ENCODE data around the gene SLC8A1. TPM values are rescaled to one million over a fixed set of nuclear protein-coding genes. Genes with fewer than 3 reads are reported as not detected.

Gene SLC8A1
- total RNA-seq, 2 experiments from 2014 or later = 0.44 to 1.1 TPM

DNA sequence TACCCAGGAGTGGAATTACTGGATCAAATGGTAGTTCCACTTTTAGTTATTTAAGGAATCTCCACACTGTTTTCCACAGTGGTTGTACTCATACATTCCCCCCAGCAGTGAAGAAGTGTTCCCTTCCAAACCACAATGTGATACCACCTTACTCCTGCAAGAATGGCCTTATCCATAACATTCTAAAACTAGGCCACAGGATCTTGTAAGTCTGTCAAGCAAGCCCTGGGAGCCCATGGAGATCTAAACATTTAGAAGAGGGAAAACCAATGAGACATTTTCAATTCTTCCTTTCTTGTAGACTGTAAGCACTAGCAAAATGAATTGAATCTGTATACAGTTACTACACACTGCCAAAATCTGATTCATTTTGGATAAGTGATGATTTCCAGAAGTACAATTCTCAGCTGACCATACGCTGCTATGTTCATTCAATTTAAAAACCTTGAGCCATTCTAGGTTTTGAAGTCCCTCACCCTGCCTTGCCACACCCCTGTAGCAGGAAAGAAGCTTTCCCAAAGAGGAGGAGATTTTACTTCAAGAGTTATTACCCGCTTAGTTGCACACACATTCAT, 149.1 kb downstream of the SLC8A1 start:
- Mint-ChIP-seq H3K27ac (no peak overlapping the region), H3K27me3 (no peaks in the 10 kb centered on the region), H3K9me3 (ENCODE audit: low read depth) (no peaks in the 10 kb centered on the region), H3K4me3 (no peak overlapping the region), H3K4me1 (no peaks in the 10 kb centered on the region), H3K36me3 (no peaks in the 10 kb centered on the region)
- DNase-seq = no peak
- no peak for ATAC-seq
- CTCF ChIA-PET = no interaction called here

DNA sequence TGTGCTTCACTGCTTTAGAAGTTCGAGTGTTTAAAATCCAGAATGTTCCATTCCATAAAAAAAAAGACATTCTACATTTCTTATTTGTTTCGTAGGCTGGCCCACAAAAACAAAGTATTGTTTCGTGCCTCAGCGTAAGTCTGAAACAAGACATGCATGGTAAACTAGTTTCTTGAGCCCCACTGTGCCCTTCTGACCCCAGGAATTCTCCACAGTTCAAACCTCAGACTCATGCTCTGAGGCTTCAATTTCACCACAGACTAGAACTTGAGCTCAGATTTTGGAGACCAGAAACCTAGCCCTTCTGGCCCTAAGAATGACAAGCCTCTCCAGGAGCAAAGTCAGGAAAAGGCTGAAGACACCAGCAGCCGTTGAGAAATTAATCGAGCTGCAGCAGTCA, 151.5 kb downstream of the SLC8A1 start:
- no peaks in the 10 kb centered on the region for H3K27me3 Mint-ChIP-seq
- H3K36me3 Mint-ChIP-seq = no peaks in the 10 kb centered on the region
- CTCF ChIA-PET = no interaction called here

DNA sequence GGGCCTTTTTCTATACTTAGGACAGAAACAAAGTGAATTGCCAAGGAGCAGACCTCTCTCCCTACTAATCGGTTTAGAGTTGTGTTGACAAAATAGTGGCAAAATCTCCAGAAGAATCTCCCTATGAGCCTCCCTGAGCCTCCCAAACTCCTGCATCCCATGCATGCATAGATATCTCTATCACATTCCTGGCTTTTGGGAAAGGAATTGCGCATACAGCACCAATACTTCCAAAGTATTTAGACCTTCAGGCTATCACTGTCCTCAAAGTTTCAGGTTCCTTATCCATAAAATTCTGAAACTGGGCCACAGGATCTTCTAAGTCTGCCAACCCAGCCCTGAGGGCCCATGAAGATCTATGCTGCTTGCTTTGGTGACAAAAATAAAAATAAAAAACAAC, 152.1 kb downstream of the SLC8A1 start:
- no peaks in the 10 kb centered on the region for H3K36me3 Mint-ChIP-seq
- no peaks in the 10 kb centered on the region for H3K4me1 Mint-ChIP-seq
- no peak overlapping the region for H3K27ac Mint-ChIP-seq
- no peaks in the 10 kb centered on the region for H3K27me3 Mint-ChIP-seq
- no peak overlapping the region for H3K4me3 Mint-ChIP-seq
- DNase-seq (no peak), ATAC-seq (no peak)
- CTCF ChIA-PET = no interaction called here
- H3K9me3 Mint-ChIP-seq (ENCODE audit: low read depth) = no peaks in the 10 kb centered on the region

More for the DNA sequence above, 151.5 kb downstream of the SLC8A1 start:
- Mint-ChIP-seq H3K27ac (no peak overlapping the region), H3K4me1 (no peaks in the 10 kb centered on the region), H3K4me3 (no peak overlapping the region), H3K9me3 (ENCODE audit: low read depth) (no peaks in the 10 kb centered on the region)
- ATAC-seq (no peak), DNase-seq (no peak)

DNA sequence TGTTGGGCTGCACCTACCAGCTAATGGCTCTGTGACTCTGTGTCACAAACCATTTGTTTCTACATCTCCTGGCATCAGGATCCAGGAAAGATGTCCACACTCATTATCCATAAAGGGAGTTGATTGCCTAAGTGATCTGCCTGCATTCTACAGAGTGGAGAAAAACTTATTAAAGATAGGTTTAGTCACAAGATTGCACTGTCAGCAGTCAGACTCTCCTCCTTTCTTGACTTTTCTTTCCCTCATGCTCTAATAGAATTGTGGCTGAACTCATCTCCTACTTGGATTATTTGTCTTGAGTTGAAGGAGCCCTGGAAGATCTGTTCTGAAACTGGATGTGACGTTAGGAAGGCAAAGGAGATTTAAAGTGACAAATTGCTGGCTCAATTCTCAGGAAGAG, 152.7 kb downstream of the SLC8A1 start:
- no peak for ATAC-seq
- Mint-ChIP-seq H3K9me3 (ENCODE audit: low read depth) (no peaks in the 10 kb centered on the region), H3K4me3 (no peak overlapping the region), H3K27me3 (no peaks in the 10 kb centered on the region), H3K27ac (no peak overlapping the region), H3K36me3 (no peaks in the 10 kb centered on the region), H3K4me1 (no peaks in the 10 kb centered on the region)
- DNase-seq = no peak
- CTCF ChIA-PET = no interaction called here

DNA sequence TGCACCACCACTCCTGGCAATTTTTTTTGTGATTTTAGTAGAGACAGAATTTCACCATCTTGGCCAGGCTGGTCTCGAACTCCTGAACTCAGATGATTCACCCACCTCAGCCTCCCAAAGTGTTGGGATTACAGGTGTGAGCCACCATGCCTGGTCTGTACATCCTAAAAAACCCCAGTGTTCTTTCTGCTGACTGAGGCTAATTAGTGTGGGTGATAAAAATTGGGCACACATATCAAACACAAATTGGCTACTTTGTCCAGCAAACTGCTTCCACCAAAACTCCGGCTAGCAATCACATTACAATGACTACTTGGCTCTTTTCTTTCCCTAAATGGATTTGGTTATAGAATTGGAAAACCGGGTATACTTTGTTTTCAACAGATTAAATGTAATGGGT, 153.9 kb downstream of the SLC8A1 start:
- CTCF ChIA-PET = no interaction called here
- H3K4me3 Mint-ChIP-seq = no peak overlapping the region
- ATAC-seq = no peak
- no peak overlapping the region for H3K27ac Mint-ChIP-seq
- H3K27me3 Mint-ChIP-seq = no peaks in the 10 kb centered on the region
- no peaks in the 10 kb centered on the region for H3K9me3 Mint-ChIP-seq (ENCODE audit: low read depth)
- no peak for DNase-seq
- no peaks in the 10 kb centered on the region for H3K36me3 Mint-ChIP-seq
- no peaks in the 10 kb centered on the region for H3K4me1 Mint-ChIP-seq

DNA sequence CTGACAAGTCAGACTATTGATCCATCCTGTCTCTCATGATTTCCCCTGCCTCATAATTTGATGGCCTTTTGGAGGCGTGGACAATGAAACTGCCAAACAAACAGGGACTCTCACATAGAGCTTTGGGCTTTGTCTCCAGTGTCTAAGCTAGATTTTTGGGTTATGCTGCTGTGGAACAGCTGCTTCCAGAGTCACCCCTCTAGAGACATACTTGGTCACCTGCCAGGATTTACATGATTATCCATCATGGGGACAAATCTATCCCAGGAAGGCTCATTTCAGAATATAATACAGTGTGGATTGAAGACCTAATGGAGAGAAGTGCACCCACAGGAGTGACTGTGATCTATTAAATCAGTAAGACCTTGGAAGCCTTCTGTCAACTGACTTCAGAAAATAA, 159.6 kb downstream of the SLC8A1 start:
- DNase-seq (no peak), ATAC-seq (no peak)
- H3K36me3 Mint-ChIP-seq = no peaks in the 10 kb centered on the region
- H3K27me3 Mint-ChIP-seq = no peaks in the 10 kb centered on the region
- no peaks in the 10 kb centered on the region for H3K9me3 Mint-ChIP-seq (ENCODE audit: low read depth)
- H3K4me3 Mint-ChIP-seq = no peak overlapping the region
- no peaks in the 10 kb centered on the region for H3K4me1 Mint-ChIP-seq
- H3K27ac Mint-ChIP-seq = no peak overlapping the region
- CTCF ChIA-PET = no interaction called here

DNA sequence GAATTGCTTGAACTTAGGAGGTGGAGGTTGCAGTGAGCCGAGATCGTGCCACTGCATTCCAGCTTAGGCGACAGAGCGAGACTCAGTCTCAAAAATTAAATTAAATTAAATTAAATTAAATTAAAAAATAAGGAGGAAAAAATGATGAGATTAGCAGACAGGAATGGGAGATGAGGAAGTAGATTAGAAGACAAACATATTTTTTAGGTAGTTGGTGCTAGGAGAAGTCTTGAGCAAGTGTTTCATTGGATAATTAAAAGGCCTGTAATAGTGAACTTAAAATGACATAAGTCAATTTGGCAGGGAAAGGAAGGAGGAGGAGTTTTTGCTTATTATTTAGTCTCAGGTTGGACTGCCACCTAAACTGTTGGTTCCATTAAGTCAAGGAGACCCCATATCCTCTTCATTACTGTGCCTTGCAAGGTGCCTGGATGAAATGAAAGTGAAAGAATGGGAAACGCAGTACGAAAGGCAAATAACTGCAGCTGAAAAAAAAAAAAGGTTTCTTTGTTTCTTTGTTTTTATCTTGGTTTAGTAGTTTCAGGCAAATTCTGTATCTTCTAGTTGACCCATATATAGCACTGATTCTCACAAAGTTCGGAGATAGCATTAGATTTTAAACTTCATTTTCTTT, 162.0 kb downstream of the SLC8A1 start:
- ATAC-seq = no peak
- H3K4me1 Mint-ChIP-seq = no peaks in the 10 kb centered on the region
- peak overlapping the region; percentile 46 for H3K4me3 Mint-ChIP-seq
- H3K27me3 Mint-ChIP-seq = no peaks in the 10 kb centered on the region
- no peaks in the 10 kb centered on the region for H3K36me3 Mint-ChIP-seq
- no peak overlapping the region for H3K27ac Mint-ChIP-seq
- CTCF ChIA-PET = no interaction called here
- H3K9me3 Mint-ChIP-seq (ENCODE audit: low read depth) = no peaks in the 10 kb centered on the region
- DNase-seq = no peak

DNA sequence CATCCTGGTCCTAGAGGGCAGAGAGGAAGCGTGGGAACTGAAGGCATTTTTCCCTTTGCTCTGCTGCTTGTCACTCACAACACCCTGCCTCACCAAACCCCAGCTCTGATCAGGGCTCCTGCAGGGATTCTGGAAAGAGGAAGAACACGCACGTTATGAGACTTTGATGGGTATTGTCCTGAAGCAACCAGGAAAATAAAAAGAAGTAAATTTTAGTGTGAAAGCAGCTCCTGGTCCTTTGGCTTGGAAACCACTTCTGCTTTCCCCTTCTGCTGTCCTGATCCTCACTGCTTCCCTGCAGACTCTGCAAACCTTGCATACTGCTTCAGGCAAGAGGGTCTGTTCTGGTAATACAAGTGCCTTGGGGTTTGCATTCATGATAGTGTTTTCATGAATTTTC, 164.1 kb downstream of the SLC8A1 start:
- no peaks in the 10 kb centered on the region for H3K4me1 Mint-ChIP-seq
- H3K36me3 Mint-ChIP-seq = no peaks in the 10 kb centered on the region
- no peak for ATAC-seq
- CTCF ChIA-PET = no interaction called here
- H3K27ac Mint-ChIP-seq = no peak overlapping the region
- no peaks in the 10 kb centered on the region for H3K27me3 Mint-ChIP-seq
- H3K9me3 Mint-ChIP-seq (ENCODE audit: low read depth) = no peaks in the 10 kb centered on the region
- no peak overlapping the region for H3K4me3 Mint-ChIP-seq
- DNase-seq = no peak

DNA sequence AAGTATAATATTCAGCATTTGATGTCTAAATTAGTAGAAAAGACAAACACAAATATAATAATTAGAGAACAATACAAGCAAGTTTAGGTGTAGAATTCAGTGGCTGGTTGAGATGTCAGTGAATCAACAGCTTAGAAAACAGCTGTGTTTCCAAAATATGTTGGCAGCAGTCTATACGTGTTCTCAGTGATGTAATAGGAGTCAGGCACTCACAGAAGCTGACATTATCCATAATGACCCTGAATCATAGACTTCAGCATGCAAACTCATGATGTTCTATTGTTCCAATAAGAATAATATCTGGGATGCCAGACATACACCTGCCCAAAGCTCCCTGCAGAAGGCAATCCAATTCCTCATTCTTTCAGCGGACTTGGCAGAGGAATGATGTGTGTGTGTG, 164.7 kb downstream of the SLC8A1 start:
- Mint-ChIP-seq H3K27ac (no peak overlapping the region), H3K36me3 (no peaks in the 10 kb centered on the region), H3K9me3 (ENCODE audit: low read depth) (no peaks in the 10 kb centered on the region)

DNA sequence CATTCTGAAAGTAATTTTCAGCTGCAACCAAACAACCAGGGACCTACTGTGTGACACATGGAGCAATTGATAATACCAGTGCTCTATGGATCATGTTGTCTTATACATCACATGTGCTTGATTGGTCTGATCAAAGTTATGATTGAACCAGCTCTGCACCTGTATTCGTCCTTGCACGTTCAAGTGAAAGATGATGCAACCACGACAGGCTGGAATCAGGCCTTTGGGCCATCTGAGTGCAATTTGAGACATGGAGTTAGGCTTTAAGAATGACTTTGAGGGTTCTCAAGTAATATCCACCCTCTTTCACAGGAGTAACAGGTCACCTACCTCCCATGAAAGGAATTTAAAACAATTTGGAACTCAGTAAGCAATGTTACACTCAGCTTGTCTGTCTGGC, 165.2 kb downstream of the SLC8A1 start:
- no peak overlapping the region for H3K27ac Mint-ChIP-seq
- ATAC-seq = no peak
- no peaks in the 10 kb centered on the region for H3K9me3 Mint-ChIP-seq (ENCODE audit: low read depth)
- H3K27me3 Mint-ChIP-seq = no peaks in the 10 kb centered on the region
- CTCF ChIA-PET = no interaction called here
- no peak for DNase-seq
- H3K4me1 Mint-ChIP-seq = no peaks in the 10 kb centered on the region
- H3K36me3 Mint-ChIP-seq = no peaks in the 10 kb centered on the region
- no peak overlapping the region for H3K4me3 Mint-ChIP-seq

More for the DNA sequence above, 164.7 kb downstream of the SLC8A1 start:
- ATAC-seq (no peak), DNase-seq (no peak)
- CTCF ChIA-PET = no interaction called here
- Mint-ChIP-seq H3K4me1 (no peaks in the 10 kb centered on the region), H3K4me3 (no peak overlapping the region), H3K27me3 (no peaks in the 10 kb centered on the region)

DNA sequence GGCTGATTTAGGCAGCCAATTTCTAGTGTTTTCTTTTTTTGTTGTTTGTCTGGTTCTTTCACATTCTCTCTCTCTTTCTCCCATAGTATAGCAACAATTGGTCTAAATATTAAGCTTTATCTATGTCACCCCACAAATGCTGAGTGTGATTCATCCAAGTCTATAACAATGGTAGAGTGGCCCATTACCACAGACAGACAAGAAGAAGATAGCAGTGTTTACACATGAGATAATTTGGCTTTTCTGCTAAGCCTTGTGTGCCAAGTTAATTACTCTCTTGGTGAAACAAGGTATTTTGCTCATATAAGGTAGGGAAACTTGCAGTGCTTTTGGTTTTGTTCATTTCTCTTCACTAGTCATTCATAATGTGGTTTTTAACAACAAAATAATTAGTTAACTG, 166.5 kb downstream of the SLC8A1 start:
- CTCF ChIA-PET = no interaction called here
- Mint-ChIP-seq H3K36me3 (no peaks in the 10 kb centered on the region), H3K27ac (no peak overlapping the region), H3K4me3 (no peak overlapping the region), H3K4me1 (no peaks in the 10 kb centered on the region), H3K27me3 (no peaks in the 10 kb centered on the region), H3K9me3 (ENCODE audit: low read depth) (no peaks in the 10 kb centered on the region)
- ATAC-seq (no peak), DNase-seq (no peak)

DNA sequence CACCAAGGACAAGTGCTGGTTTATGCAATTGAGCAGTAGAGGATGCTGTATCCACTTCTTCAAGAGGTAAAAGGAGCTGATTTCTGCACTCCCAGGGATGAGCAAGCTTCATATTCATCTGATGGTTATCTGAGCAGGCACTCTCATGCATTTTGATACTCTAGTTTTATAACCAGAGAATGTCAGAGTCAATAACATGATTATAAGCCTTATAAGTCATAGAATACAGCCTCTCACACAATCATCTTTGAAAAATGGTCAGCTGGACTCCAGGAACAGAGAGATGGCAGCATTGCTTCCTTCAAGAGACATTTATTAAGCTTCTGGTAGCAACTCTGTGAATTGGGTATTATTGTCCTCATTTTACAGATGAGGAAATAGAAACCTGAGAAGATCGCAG, 167.1 kb downstream of the SLC8A1 start:
- Mint-ChIP-seq H3K27me3 (no peaks in the 10 kb centered on the region), H3K4me1 (no peaks in the 10 kb centered on the region), H3K4me3 (no peak overlapping the region), H3K9me3 (ENCODE audit: low read depth) (no peaks in the 10 kb centered on the region), H3K27ac (no peak overlapping the region), H3K36me3 (no peaks in the 10 kb centered on the region)
- CTCF ChIA-PET = no interaction called here
- no peak for DNase-seq
- ATAC-seq = no peak

DNA sequence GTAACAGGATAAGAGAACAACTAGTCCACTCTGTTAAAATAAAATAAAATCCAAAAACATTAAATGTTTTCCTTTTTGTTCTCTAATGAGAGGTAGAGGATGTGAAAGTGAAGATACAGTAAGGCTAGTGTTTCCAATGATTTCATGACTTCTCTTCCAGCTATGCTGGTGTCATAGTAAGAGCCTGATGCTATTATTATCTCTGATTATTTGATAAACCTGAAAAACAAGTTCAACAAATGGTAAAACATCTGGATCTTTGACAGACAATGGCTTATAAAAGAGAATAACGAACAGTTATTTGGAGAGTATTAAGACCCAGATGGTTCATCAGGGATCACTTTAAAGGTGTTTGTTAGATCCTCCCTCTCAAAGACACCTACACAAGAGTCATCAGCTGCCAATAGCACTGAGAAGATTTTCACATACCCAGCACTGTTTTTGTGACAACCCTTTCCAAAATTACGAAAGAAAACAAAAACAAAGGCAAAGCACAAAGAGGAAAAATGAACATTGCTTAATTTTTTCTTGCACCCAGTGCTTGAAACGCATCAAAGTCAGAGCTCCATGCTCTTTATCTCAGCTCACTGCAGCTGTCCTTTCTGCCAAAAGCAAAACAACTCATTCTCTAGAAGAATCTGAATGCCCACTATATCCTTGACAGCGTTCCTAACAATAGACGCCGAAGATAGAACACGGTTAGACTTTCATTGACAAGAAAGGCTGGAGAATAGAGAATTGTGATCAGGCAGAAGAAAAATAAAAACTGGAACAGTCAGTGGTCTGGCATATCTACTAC, 168.6 kb downstream of the SLC8A1 start:
- DNase-seq (no peak), ATAC-seq (no peak)

DNA sequence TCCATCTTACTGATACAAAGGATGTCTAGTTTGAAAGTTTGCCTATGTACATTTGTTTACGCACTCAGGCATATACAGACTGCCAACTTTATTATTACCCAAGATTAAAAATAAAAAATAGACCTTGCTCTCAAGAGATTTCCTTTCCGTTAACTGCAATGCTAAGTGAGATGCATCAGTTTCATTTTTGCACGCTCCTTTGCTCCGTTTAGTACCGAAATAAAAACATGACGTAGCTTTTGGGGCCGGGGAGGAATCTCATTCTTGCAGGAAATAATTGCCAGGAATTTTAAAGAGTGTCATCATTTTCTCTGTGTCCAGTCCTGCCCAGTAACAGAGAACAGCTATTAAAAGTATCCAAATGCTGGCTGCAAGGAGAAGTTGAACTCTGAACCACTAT, 169.5 kb downstream of the SLC8A1 start:
- Mint-ChIP-seq H3K4me1 (no peaks in the 10 kb centered on the region), H3K36me3 (no peaks in the 10 kb centered on the region), H3K27ac (no peak overlapping the region), H3K9me3 (ENCODE audit: low read depth) (no peaks in the 10 kb centered on the region), H3K27me3 (no peaks in the 10 kb centered on the region), H3K4me3 (no peak overlapping the region)
- CTCF ChIA-PET = no interaction called here
- ATAC-seq (no peak), DNase-seq (no peak)

More for the DNA sequence above, 168.6 kb downstream of the SLC8A1 start:
- H3K27me3 Mint-ChIP-seq = no peaks in the 10 kb centered on the region
- H3K9me3 Mint-ChIP-seq (ENCODE audit: low read depth) = no peaks in the 10 kb centered on the region
- no peak overlapping the region for H3K4me3 Mint-ChIP-seq
- H3K4me1 Mint-ChIP-seq = no peaks in the 10 kb centered on the region
- CTCF ChIA-PET = no interaction called here
- no peaks in the 10 kb centered on the region for H3K36me3 Mint-ChIP-seq
- H3K27ac Mint-ChIP-seq = no peak overlapping the region

All from activated CD8-positive, alpha-beta memory T cell treated with anti-CD3 and anti-CD28 coated beads, Interleukin-2, amount 10 ng/mL, durations not matched to agents 7 days and 5 days (primary cell).